HG02678 (cell line): ENCODE measurements around the gene NTRK3.

ENCODE experiments used
- ATAC-seq: cut with Tn5 transposase; IDR thresholded peaks from one replicate; pipeline ENCODE4 v1.9.1; 2021; ENCODE audit warnings: mild to moderate bottlenecking, moderate library complexity; ENCODE audit not compliant: unreplicated experiment

Gene NTRK3

GRCh38 chr15:88232771-88233201 is 23.8 kb downstream of the NTRK3 start:
- ATAC-seq = no peak

GRCh38 chr15:88231909-88232644 is 24.5 kb downstream of the NTRK3 start:
- ATAC-seq = no peak

- ATAC-seq = no peak
These were observed 25.7 kb downstream of the NTRK3 start for GRCh38 chr15:88230823-88231222.

- no peak for ATAC-seq
These were observed 31.1 kb downstream of the NTRK3 start for GRCh38 chr15:88225461-88225860.

GRCh38 chr15:88223084-88223483 is 33.5 kb downstream of the NTRK3 start:
- no peak for ATAC-seq

- no peak for ATAC-seq
These were observed 34.7 kb downstream of the NTRK3 start for GRCh38 chr15:88221836-88222235.

- ATAC-seq = no peak
These were observed 35.9 kb downstream of the NTRK3 start for GRCh38 chr15:88220443-88221335.

GRCh38 chr15:88219623-88220022 is 36.9 kb downstream of the NTRK3 start:
- ATAC-seq = no peak

- no peak for ATAC-seq
These were observed 37.9 kb downstream of the NTRK3 start for GRCh38 chr15:88218557-88219221.

GRCh38 chr15:88215066-88215648 is 41.4 kb downstream of the NTRK3 start:
- no peak for ATAC-seq

GRCh38 chr15:88209111-88209510 is 47.4 kb downstream of the NTRK3 start:
- ATAC-seq = no peak

- no peak for ATAC-seq
These were observed 48.1 kb downstream of the NTRK3 start for GRCh38 chr15:88208396-88208795.

GRCh38 chr15:88207565-88207964 is 49.0 kb downstream of the NTRK3 start:
- no peak for ATAC-seq

- ATAC-seq = no peak
These were observed 52.0 kb downstream of the NTRK3 start for GRCh38 chr15:88204584-88204983.

GRCh38 chr15:88202231-88202630 is 54.3 kb downstream of the NTRK3 start:
- no peak for ATAC-seq

GRCh38 chr15:88201207-88201606 is 55.3 kb downstream of the NTRK3 start:
- no peak for ATAC-seq

GRCh38 chr15:88196961-88197360 is 59.6 kb downstream of the NTRK3 start:
- no peak for ATAC-seq

- no peak for ATAC-seq
These were observed 62.4 kb downstream of the NTRK3 start for GRCh38 chr15:88194162-88194561.

- no peak for ATAC-seq
These were observed 63.1 kb downstream of the NTRK3 start for GRCh38 chr15:88193415-88193814.

- ATAC-seq = no peak
These were observed 64.8 kb downstream of the NTRK3 start for GRCh38 chr15:88191812-88192165.

GRCh38 chr15:88190232-88190631 is 66.3 kb downstream of the NTRK3 start:
- no peak for ATAC-seq
